OCI-LY7 (cell line): ENCODE data around the gene ZNF526. TPM values are rescaled to one million over a fixed set of nuclear protein-coding genes. Genes with fewer than 3 reads are reported as not detected.
A peak's percentile ranks its signal among the peaks of the same experiment; 100 is the strongest.

Experiments used
- BruUV-seq: library from RNA; stranded (reverse); fragments of 400-500 nt; replicated peaks from 2 replicates; lab custom pipeline; 2021; lab: Mats Ljungman, UMichigan
- CTCF ChIA-PET: fragments of 300-600 bp; sonication (Branson Sonifier 250); formaldehyde crosslinking; loops from one replicate; lab custom pipeline; 2022; ENCODE audit warnings: antibody characterized with exemption; ENCODE audit not compliant: unreplicated experiment; lab: Charles Lee
- POLR2A ChIA-PET: fragments of 300-600 bp; sonication (Branson Sonifier 250); formaldehyde crosslinking; loops from one replicate; lab custom pipeline; 2022; ENCODE audit warnings: antibody characterized with exemption; lab: Charles Lee
- DNase-seq: peaks from one replicate; pipeline ENCODE4 v3.0.0-alpha.2; 2015; ENCODE audit warnings: low spot score
- H2AFZ ChIP-seq: fragments of 200-600 bp; sonication (generic), shearing (Covaris generic); 2 replicates; pipeline ENCODE4 v1.6.1; 2014; ENCODE audit warnings: mild to moderate bottlenecking, antibody characterized with exemption, low read length, moderate library complexity
- H3K27ac ChIP-seq: fragments of 200-600 bp; sonication (generic); 2 replicates; pipeline ENCODE4 v1.5.1; 2014; ENCODE audit warnings: mixed run types, low read depth, mild to moderate bottlenecking, moderate library complexity, low read length, inconsistent platforms; ENCODE audit not compliant: poor library complexity, severe bottlenecking
- H3K36me3 ChIP-seq: fragments of 200-600 bp; sonication (generic); 2 replicates; pipeline ENCODE4 v1.6.1; 2014; ENCODE audit warnings: mild to moderate bottlenecking, antibody characterized with exemption, low read length, moderate library complexity, mixed read lengths; ENCODE audit not compliant: insufficient read depth
- H3K4me1 ChIP-seq: fragments of 200-600 bp; sonication (generic); 2 replicates; pipeline ENCODE4 v1.5.1; 2014; ENCODE audit warnings: mild to moderate bottlenecking, low read length; ENCODE audit not compliant: insufficient read depth, poor library complexity, severe bottlenecking
- H3K4me2 ChIP-seq: fragments of 200-600 bp; sonication (generic); 2 replicates; pipeline ENCODE4 v1.6.1; 2014; ENCODE audit warnings: mild to moderate bottlenecking, low read length
- H3K4me3 ChIP-seq: fragments of 200-600 bp; sonication (generic); 2 replicates; pipeline ENCODE4 v1.5.1; 2014; ENCODE audit warnings: mild to moderate bottlenecking, low read depth, low read length; ENCODE audit not compliant: poor library complexity, severe bottlenecking
- H3K79me2 ChIP-seq: fragments of 200-600 bp; sonication (generic); 2 replicates; pipeline ENCODE4 v1.6.1; 2016; ENCODE audit warnings: low read depth, mild to moderate bottlenecking, low read length, moderate library complexity, mixed read lengths; ENCODE audit not compliant: insufficient read depth
- H3K9me2 ChIP-seq: fragments of 200-600 bp; sonication (generic); 2 replicates; pipeline ENCODE4 v1.6.1; 2016; ENCODE audit warnings: mild to moderate bottlenecking, low read length, mixed read lengths; ENCODE audit not compliant: insufficient read depth
- H3K9me3 ChIP-seq: fragments of 200-600 bp; sonication (generic); 2 replicates; pipeline ENCODE4 v1.6.1; 2014; ENCODE audit warnings: mild to moderate bottlenecking, mixed run types, low read length, mixed read lengths
- H4K20me1 ChIP-seq: fragments of 200-600 bp; sonication (generic); 2 replicates; pipeline ENCODE4 v1.6.1; 2014; ENCODE audit warnings: mild to moderate bottlenecking, antibody characterized with exemption, low read length, moderate library complexity, mixed read lengths; ENCODE audit not compliant: insufficient read depth
- EZH2phosphoT487 ChIP-seq: fragments of 200-600 bp; sonication (generic); IDR thresholded peaks from 2 replicates; pipeline ENCODE4 v1.6.1; 2018; ENCODE audit warnings: low read depth, borderline replicate concordance, mild to moderate bottlenecking, mixed run types, antibody characterized with exemption, low read length, moderate library complexity, mixed read lengths
- intact Hi-C: fragments of 100-400 bp; cut with micrococcal nuclease; formaldehyde crosslinking; loops from one replicate; pipeline ENCODE4 v1.10.0; 2022; ENCODE audit not compliant: unreplicated experiment
- total RNA-seq, 2 experiments: library from RNA; depleted of rRNA in 1 of 2; stranded (reverse); fragments of >200 nt in 1 of 2; shearing (Covaris generic) in 1 of 2; gene quantifications; 2 replicates each; pipeline ENCODE4 v1.2.3, GENCODE V29; 2014 to 2022
- TF ChIP-seq, protein P1 (sequence below): fragments of 200-600 bp; sonication (generic); conservative IDR thresholded peaks from 2 replicates; pipeline ENCODE4 v1.5.1; 2014; ENCODE audit warnings: mild to moderate bottlenecking, antibody characterized with exemption, low read length, moderate library complexity, mixed read lengths

Gene ZNF526
- total RNA-seq, 2 experiments from 2014 or later = 9.0 to 12.7 TPM

DNA sequence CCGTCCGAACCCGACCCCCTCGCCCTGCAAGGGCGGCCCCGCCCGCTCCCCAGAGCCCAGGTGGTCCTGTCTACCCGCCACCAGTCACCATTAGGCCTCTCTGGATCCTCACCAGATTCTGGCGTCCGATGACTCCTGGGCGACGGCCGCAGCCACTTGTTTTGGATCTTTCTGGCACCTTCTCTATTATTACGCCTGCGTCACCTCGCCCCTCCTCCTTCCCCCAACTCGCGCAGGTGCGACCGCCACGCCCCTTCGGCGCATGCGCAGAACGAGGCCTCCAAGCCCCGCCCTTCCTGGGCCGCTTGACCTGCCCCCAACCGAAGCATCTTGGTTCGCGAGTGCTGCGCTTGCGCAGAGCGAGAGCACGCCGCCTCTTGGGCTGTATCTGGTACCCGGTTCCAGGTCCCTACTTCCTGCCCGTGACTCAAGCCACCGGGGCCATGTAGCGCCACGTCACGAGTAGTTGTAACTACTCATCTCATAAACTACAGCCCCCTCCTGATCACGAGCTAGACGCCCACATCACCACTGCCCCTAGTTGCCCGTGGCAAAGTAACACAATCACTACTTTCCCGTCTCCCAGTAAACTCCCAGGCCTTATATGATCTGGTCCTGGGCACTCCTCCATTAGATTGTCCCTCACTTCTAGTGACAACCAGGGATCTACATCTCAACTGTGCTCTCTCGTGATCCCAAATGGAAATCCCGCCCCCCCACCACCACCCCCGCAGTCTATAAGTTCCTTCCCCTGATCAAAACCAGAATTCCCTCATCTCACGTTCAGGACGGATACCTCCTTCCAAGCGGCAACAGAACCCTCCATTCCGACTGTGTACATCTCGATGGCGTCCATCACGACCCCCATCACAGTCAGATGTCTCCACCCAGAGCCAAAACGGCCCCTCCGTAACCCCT is 2.3 kb upstream of the ZNF526 start, which contains the start of gene DEDD2:
Gene DEDD2, minus strand, starts transcription at position 158 of the 918 bp plus-strand sequence. CDS start 670 bp downstream, outside the sequence.
- Histone ChIP-seq H3K9me2 (no peaks in the 10 kb centered on the region), H3K27ac (peak within 1 kb of the TSS; percentile 68), H3K79me2 (peaks cover 60% of the 10 kb centered on the region), H3K4me2 (peak within 1 kb of the TSS; percentile 91), H2AFZ (peak within 1 kb of the TSS; percentile 53; the same call in 1 of the 2 replicates), H3K9me3 (no peaks in the 10 kb centered on the region), H4K20me1 (peaks cover 10% of the 10 kb centered on the region; the same call in 1 of the 2 replicates), H3K4me1 (peaks cover 42% of the 10 kb centered on the region), H3K4me3 (peak within 1 kb of the TSS; percentile 85), H3K36me3 (peaks cover 36% of the 10 kb centered on the region)
- CTCF ChIA-PET = no interaction called here
- POLR2A ChIA-PET = interaction anchor here (0.5 kb wide), 1 partner anchor 17 kb away, joined by 3 read pairs; no protein-coding TSS in a partner anchor
- intact Hi-C loops = no loop called here
- peak; percentile 98 for DNase-seq
- TF ChIP-seq, protein P1, sequence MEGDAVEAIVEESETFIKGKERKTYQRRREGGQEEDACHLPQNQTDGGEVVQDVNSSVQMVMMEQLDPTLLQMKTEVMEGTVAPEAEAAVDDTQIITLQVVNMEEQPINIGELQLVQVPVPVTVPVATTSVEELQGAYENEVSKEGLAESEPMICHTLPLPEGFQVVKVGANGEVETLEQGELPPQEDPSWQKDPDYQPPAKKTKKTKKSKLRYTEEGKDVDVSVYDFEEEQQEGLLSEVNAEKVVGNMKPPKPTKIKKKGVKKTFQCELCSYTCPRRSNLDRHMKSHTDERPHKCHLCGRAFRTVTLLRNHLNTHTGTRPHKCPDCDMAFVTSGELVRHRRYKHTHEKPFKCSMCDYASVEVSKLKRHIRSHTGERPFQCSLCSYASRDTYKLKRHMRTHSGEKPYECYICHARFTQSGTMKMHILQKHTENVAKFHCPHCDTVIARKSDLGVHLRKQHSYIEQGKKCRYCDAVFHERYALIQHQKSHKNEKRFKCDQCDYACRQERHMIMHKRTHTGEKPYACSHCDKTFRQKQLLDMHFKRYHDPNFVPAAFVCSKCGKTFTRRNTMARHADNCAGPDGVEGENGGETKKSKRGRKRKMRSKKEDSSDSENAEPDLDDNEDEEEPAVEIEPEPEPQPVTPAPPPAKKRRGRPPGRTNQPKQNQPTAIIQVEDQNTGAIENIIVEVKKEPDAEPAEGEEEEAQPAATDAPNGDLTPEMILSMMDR = no peak; the same call in 1 of the 2 replicates
- TF ChIP-seq EZH2phosphoT487 = no peak
- no TSS peak for BruUV-seq

DNA sequence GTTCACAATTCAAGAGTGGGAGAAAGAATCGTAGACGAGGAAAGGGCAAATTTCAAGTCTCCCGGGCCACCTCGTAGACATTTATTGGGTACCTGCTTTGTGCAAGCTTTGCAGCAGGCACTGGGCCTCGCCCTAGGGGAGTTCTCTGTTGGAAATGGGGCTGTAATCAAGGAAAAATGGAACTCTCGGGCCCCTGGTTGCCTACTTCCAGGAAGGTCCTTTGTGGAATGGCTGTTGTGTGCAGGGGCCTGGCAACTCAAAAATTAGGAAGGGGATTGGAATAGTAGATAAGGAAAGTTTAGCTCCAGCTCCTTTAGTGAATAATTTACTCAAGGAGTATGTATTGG is 612 bp downstream of the ZNF526 start:
- Histone ChIP-seq H4K20me1 (peaks cover 7% of the 10 kb centered on the region; the same call in 1 of the 2 replicates), H3K9me3 (no peaks in the 10 kb centered on the region), H3K4me1 (peaks cover 38% of the 10 kb centered on the region), H3K4me3 (peak overlapping the region; percentile 82), H3K27ac (peak overlapping the region; percentile 29), H3K79me2 (peaks cover 45% of the 10 kb centered on the region), H3K9me2 (no peaks in the 10 kb centered on the region), H2AFZ (peak overlapping the region; percentile 44; the same call in 1 of the 2 replicates), H3K4me2 (peak overlapping the region; percentile 93), H3K36me3 (peaks cover 28% of the 10 kb centered on the region)
- CTCF ChIA-PET = no interaction called here
- no peak for DNase-seq
- intact Hi-C loops = no loop called here
- POLR2A ChIA-PET = interaction anchor here (1.5 to 2.8 kb wide), 2 partner anchors 14 to 22 kb away, joined by 4 to 7 read pairs; partner anchors contain the start of gene GSK3A
- BruUV-seq = no TSS peak
- no peak for TF ChIP-seq EZH2phosphoT487
- TF ChIP-seq, protein P1 = no peak
